Muscle layer of duodenum (tissue), 2 donors: Measurements from ENCODE around the gene PPM1H.

ENCODE experiments used
- H3K27ac ChIP-seq: one replicate; pipeline ENCODE4 v1.7.0; 2013; ENCODE audit warnings: mild to moderate bottlenecking, low read length
- H3K27me3 ChIP-seq: one replicate; pipeline ENCODE4 v1.7.0; 2013; ENCODE audit warnings: low read depth, mild to moderate bottlenecking, control low read depth, low read length
- H3K36me3 ChIP-seq, 2 donors: one replicate each; pipeline ENCODE4 v1.7.0; 2013; ENCODE audit warnings: low read length in 2 of 2, control low read depth in 1 of 2, mild to moderate bottlenecking in 1 of 2; ENCODE audit not compliant: insufficient read depth in 2 of 2, control insufficient read depth in 1 of 2
- H3K4me1 ChIP-seq, 2 donors: one replicate each; pipeline ENCODE4 v1.7.0; 2013; ENCODE audit warnings: low read length in 2 of 2, mild to moderate bottlenecking in 2 of 2, control low read depth in 1 of 2, moderate library complexity in 1 of 2; ENCODE audit not compliant: insufficient read depth in 2 of 2, control insufficient read depth in 1 of 2
- H3K4me3 ChIP-seq, 2 donors: one replicate each; pipeline ENCODE4 v1.7.0; 2013; ENCODE audit warnings: low read length in 2 of 2, low read depth in 1 of 2, mild to moderate bottlenecking in 1 of 2
- H3K9me3 ChIP-seq, 2 donors: one replicate each; pipeline ENCODE4 v1.7.0; 2013; ENCODE audit warnings: low read length in 2 of 2, control low read depth in 1 of 2, mild to moderate bottlenecking in 1 of 2; ENCODE audit not compliant: control insufficient read depth in 1 of 2
- donor health status: healthy.

The PPM1H gene, protein sequence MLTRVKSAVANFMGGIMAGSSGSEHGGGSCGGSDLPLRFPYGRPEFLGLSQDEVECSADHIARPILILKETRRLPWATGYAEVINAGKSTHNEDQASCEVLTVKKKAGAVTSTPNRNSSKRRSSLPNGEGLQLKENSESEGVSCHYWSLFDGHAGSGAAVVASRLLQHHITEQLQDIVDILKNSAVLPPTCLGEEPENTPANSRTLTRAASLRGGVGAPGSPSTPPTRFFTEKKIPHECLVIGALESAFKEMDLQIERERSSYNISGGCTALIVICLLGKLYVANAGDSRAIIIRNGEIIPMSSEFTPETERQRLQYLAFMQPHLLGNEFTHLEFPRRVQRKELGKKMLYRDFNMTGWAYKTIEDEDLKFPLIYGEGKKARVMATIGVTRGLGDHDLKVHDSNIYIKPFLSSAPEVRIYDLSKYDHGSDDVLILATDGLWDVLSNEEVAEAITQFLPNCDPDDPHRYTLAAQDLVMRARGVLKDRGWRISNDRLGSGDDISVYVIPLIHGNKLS

DNA sequence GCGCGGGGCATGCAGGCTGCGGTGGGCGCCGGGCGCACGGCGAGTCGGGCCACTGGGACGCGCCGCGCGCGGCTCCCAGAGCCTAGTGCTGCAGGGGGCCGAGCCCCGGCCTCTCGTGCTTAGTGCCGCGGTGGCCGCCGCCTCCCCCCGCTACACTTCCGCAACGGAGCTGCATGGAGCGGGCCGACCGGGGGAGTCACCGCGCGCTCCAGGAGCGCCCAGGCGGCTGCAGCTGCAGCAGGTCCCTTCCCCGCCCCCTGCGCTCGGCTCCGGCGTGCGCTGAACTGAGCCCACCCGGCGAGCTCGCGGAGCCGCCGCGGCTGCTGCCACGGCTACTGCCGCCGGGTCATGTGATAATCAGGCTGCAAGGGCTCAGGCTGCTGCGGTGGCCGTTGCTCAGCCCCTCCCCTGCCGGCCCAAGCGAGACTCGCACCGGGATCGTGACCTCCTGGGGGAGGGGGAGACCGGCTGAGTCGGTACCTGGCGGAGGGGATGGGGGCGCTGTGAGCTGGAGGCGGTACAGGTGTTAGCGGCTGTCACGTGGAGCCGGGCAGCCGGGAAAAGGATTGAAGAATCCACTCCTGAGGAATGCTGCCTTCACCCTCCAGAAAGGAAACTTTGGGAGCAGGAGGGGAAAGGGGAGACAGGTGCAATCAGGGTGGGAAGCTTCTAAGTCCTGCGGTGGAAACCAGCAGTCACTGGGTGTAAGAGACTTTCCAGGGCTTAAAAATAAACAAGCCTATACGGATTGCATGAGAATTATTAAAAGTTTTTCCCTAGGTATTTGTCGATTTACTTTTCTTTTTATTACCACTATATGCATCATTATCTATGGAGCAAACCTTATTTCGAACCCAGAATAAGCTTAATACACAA, at the start of gene PPM1H:
TSS of gene PPM1H (minus strand) at position 352 of the 876 bp plus-strand sequence. CDS start 414 bp downstream, outside the sequence.
- Histone ChIP-seq H3K4me3 (peak within 1 kb of the TSS; percentile 64 to 94), H3K36me3 (no peaks in the 10 kb centered on the region), H3K27me3 (no peaks in the 10 kb centered on the region), H3K4me1 (peaks cover 0 to 13% of the 10 kb centered on the region in 2 donors), H3K27ac (no peak within 1 kb of the TSS), H3K9me3 (no peaks in the 10 kb centered on the region)

DNA sequence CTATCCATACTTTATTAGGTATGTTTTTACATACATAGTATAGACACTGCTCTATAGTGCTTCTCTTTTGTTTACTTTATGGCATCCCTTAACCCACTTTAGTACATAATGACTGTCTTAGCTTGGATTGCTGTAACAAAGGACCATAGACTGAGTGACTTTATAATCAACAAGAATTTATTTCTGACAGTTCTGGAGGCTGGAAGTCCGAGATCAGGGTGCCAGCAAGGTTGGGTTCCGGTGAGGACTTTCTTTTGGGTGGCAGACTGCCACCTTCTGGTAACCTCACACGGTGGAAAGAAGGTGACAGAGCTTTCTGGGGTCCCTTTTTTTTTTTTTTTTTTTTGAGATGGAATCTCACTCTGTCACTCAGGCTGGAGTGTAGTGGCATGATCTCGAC, 48.6 kb upstream of the PPM1H start:
- Histone ChIP-seq H3K4me3 (no peak overlapping the region), H3K36me3 (no peaks in the 10 kb centered on the region), H3K27me3 (no peaks in the 10 kb centered on the region), H3K9me3 (no peaks in the 10 kb centered on the region), H3K27ac (no peak overlapping the region), H3K4me1 (no peaks in the 10 kb centered on the region)

DNA sequence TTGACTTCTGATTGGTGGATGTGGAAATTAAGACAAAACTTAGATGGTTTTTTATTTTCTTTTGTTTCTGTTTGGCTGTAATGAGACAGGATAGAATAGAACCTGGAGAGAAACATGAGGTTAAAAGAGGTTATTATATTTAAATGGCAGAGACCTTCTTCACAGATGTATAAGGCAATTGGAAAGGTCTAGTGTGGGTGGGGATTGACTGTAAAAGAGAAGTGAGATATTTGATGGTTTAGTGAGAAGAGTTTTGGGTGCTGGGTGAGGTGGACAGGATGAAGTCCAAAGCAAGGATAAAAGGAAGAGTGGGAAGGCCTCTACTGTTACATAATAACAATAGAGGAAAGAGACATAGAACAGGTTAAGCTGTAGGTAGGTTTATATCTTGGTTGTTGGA, 43.8 kb upstream of the PPM1H start:
- H3K4me3 ChIP-seq, result no peak overlapping the region
- no peak overlapping the region for H3K27ac ChIP-seq
- no peaks in the 10 kb centered on the region for H3K27me3 ChIP-seq
- no peaks in the 10 kb centered on the region for H3K9me3 ChIP-seq
- H3K4me1 ChIP-seq, result no peaks in the 10 kb centered on the region
- no peaks in the 10 kb centered on the region for H3K36me3 ChIP-seq

DNA sequence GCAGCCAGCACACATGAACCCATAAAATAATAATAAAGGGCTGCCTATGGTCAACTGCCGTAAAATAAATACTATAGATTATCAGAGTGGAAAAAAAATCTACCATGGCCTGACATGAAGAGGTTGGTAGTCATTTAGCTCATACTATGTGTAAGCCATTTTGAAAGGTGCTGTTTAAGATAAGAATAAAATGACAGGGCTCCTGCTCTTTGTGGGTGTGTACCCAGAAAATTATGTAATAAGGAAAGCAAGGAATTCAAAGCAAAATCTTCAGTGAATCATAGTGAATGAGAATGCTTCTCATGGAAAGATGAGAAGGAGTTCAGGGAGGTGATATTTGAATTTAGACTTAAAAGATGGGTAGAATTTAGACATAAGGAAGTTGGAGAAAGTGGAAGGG, 42.9 kb upstream of the PPM1H start:
- Histone ChIP-seq H3K36me3 (no peaks in the 10 kb centered on the region), H3K27ac (no peak overlapping the region), H3K27me3 (no peaks in the 10 kb centered on the region), H3K9me3 (no peaks in the 10 kb centered on the region), H3K4me3 (no peak overlapping the region), H3K4me1 (no peaks in the 10 kb centered on the region)

DNA sequence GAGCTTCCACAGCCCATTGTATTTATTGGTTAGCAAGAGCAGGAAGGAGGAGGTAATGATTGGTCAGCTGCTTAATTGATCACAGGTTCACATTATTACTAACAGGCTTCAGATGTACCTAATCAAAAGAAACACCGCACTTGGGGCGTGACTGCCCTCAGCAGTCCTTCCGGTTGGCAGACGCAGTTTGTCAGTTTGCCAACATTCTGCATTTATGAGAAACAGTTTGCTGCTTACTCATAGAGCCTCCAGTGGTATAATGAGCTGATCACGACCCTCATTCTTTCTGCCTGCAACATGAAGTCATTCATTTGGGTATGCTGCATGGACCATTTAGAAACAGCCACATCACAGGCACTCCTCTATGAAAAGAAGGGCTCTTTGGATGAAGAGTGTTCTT, 42.5 kb upstream of the PPM1H start:
- Histone ChIP-seq H3K9me3 (no peaks in the 10 kb centered on the region), H3K36me3 (no peaks in the 10 kb centered on the region), H3K4me1 (no peaks in the 10 kb centered on the region), H3K27ac (no peak overlapping the region), H3K27me3 (no peaks in the 10 kb centered on the region), H3K4me3 (no peak overlapping the region)

DNA sequence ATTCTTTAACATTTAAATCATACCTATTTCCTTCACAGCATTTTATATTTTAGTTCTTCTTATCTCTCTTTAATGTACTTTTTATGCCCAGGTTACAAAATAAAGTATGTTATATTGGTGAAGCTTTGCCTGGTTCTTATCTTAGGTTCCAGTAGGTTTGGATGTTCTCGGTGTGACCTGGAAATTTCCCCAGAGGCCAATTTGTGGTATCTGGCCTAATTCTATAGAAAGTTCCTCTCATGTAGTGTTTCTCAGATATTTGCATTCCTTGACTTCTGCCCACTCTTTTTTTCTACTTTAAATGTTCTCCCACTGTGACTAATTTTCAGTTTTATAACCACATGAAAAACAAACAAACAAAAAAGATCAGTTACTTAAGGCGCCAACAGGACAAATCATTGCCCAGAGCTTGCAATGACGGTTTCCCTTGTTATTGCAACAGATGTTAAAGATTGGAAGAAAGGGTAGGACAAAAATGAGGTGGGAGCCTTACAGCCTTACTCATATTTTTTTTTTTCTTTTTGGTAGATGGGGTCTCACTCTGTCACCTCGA, 41.2 kb upstream of the PPM1H start:
- Histone ChIP-seq H3K36me3 (no peaks in the 10 kb centered on the region), H3K4me1 (no peaks in the 10 kb centered on the region), H3K27ac (no peak overlapping the region), H3K27me3 (no peaks in the 10 kb centered on the region), H3K9me3 (no peaks in the 10 kb centered on the region), H3K4me3 (no peak overlapping the region)

DNA sequence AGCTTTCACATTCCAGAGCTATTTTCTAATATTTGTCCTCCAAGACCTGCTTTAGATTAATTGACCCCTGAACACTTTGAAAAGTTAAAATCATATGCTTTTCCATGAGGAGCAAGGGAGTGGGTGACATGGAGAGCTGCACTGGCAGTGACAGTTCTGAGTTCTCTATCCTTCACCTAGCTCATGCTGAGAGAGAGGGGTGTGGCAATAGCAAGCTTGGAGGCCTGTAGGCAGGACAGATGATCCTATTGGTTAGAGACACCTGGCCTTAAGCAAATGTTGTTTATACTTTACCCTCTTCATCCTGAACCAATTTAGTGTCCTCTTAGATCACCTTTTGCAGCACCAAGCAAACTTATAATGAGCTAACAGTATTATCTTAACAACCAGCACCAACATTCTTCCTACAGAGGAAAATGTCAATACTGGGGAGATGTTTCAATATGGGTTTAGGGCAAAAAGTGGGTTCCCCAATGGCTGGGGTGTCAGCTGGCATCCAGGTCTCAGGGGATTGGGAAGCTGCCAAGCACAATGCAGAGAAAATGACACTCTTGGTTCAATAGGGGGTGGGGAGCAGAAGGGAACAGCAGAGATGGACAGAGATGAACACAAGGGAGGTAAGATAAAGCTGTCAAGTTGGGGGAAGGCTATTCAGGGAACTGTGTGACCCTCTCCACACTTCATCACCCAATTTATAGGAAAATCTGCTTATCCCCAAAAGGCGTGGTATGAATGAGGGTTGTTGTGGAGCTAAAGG, 37.0 kb upstream of the PPM1H start:
- Histone ChIP-seq H3K36me3 (no peaks in the 10 kb centered on the region), H3K27ac (no peak overlapping the region), H3K4me3 (no peak overlapping the region), H3K9me3 (no peaks in the 10 kb centered on the region), H3K27me3 (no peaks in the 10 kb centered on the region), H3K4me1 (no peaks in the 10 kb centered on the region)

DNA sequence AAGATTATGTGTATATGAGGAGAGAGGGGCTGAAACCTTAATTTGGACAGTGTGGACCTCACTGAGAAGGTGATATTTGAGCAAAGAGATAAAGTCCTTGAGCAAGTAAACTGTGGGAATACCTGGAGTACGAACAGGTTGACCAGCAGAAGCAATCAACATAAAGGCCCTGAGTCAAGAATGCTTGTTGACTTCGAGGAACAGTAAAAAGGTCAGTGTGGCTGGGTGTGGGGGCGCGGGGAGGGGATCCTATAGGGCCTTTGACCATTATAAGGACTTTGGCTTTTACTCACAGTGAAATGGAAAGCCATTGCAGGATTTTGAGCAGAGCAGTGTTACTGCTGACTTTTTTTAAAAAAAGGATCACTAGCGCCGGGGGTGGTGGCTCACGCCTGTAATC, 34.7 kb upstream of the PPM1H start:
- Histone ChIP-seq H3K36me3 (no peaks in the 10 kb centered on the region), H3K4me3 (no peak overlapping the region), H3K4me1 (no peaks in the 10 kb centered on the region), H3K27ac (no peak overlapping the region), H3K27me3 (no peaks in the 10 kb centered on the region), H3K9me3 (no peaks in the 10 kb centered on the region)

DNA sequence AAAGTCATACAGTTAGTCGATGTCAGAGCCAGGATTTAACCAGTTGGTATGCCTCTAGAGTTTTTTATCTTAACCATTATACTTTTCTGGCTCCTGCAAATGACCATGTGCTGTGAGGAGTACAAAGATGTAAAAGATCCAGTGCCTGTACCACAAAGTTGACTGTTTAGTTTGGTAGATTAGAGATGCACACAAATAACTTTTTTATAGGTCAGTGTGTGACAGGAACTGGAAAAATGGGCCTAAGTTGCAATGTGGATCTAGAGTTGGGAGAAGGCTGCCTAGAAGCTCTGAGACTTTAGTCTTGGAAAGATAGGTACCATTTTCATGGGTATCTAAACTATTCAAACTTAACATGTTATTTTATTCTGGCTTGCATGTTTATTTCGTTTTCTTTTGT, 32.8 kb upstream of the PPM1H start:
- H3K27me3 ChIP-seq, result no peaks in the 10 kb centered on the region
- H3K9me3 ChIP-seq, result no peaks in the 10 kb centered on the region
- H3K27ac ChIP-seq, result no peak overlapping the region
- H3K4me3 ChIP-seq, result no peak overlapping the region
- no peaks in the 10 kb centered on the region for H3K36me3 ChIP-seq
- H3K4me1 ChIP-seq, result no peaks in the 10 kb centered on the region

DNA sequence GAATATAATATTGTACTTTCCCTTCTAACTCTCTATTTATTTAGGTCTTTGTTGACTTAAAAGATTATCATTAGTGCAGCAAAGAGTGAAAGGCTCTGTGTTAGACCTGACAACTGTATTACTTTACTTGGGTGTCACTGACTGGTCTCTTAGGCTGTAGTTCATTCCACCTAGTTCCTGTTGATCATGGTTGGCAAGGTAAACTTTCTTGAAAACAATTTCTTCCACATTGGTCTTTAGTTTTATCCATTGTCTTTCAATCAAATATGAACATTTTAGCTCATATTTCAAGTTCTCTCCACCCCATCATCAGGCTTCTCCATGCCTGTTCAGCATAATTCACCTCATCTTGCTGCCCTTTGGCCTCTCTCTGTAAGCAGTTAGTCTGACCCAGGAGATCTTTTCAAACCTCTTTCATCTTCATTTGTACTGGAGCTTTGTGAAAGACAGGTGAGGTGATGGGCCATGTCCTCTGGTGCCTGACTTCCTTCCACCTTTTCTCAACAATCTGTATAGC, 32.1 kb upstream of the PPM1H start:
- H3K4me3 ChIP-seq, result no peak overlapping the region
- H3K4me1 ChIP-seq, result no peaks in the 10 kb centered on the region
- H3K9me3 ChIP-seq, result no peaks in the 10 kb centered on the region
- no peaks in the 10 kb centered on the region for H3K36me3 ChIP-seq
- no peaks in the 10 kb centered on the region for H3K27me3 ChIP-seq
- H3K27ac ChIP-seq, result no peak overlapping the region
